ENCODE results near the gene RBFOX2. TPM values are rescaled to one million over a fixed set of nuclear protein-coding genes. Genes with fewer than 3 reads are reported as not detected.

Gene RBFOX2
- polyA plus RNA-seq, 1 donor, result 67.0 TPM

DNA sequence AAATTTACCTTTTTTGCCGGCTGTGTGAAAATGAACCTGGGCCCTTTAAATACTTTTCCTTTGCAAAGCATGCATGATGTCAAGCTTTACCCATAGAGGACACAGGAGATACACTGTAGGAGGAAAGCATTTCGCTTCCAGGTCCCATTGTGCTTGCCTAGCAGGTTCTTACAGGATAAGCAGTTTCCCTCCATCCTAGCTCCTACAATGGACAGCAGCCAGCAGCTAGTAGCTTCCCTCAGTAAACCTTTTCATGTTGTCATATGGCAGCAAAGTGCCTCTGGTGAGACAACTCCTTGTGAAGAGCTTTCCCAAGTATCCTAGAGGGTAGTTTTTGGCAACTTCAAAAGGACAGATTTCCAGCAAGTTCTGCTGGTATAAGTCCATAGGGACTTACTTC lies 78.4 kb downstream of the RBFOX2 start:
- no peaks in the 10 kb centered on the region for H3K9me3 ChIP-seq (ENCODE audit: control insufficient read depth, low read depth, low read length)
- H3K36me3 ChIP-seq (ENCODE audit: control insufficient read depth, insufficient read depth, low read length), result no peaks in the 10 kb centered on the region
- DNase-seq, result no peak
- no peak overlapping the region for H3K4me3 ChIP-seq (ENCODE audit: low read length)
- WGBS (ENCODE audit: insufficient coverage, low lambda C conversion rate), result no CpG with 5 or more reads among the region's 2 CpGs
- H3K4me1 ChIP-seq (ENCODE audit: control insufficient read depth, insufficient read depth, low read length), result no peaks in the 10 kb centered on the region
- no peak overlapping the region for H3K27ac ChIP-seq (ENCODE audit: low read length)
- no peaks in the 10 kb centered on the region for H3K27me3 ChIP-seq (ENCODE audit: control insufficient read depth, insufficient read depth, low read length)

DNA sequence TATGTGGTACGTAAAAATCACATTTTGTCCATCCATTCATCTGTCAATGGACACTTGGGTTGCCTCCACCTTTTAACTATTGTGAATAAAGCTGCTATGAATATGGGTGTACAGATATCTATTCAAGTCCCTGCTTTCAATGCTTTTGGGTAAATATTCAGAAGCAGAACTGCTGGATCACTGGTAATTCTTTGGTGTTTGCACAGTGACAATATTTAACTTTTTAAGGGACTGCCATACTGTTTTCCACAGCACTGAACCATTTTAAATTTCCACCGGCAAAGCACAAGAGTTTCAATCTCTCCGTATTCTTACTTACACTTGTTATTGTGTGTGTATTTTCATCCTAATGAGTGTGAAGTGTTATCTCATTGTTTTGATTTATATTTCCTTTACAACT lies 79.4 kb downstream of the RBFOX2 start:
- DNase-seq, result no peak
- Histone ChIP-seq H3K9me3 (ENCODE audit: control insufficient read depth, low read depth, low read length) (no peaks in the 10 kb centered on the region), H3K36me3 (ENCODE audit: control insufficient read depth, insufficient read depth, low read length) (no peaks in the 10 kb centered on the region), H3K4me1 (ENCODE audit: control insufficient read depth, insufficient read depth, low read length) (no peaks in the 10 kb centered on the region), H3K27me3 (ENCODE audit: control insufficient read depth, insufficient read depth, low read length) (no peaks in the 10 kb centered on the region), H3K27ac (ENCODE audit: low read length) (no peak overlapping the region), H3K4me3 (ENCODE audit: low read length) (no peak overlapping the region)
- 70% methylated on average over 2 of the region's 3 CpGs for WGBS (ENCODE audit: insufficient coverage, low lambda C conversion rate)

- no peaks in the 10 kb centered on the region for H3K4me1 ChIP-seq (ENCODE audit: control insufficient read depth, insufficient read depth, low read length)
- H3K4me3 ChIP-seq (ENCODE audit: low read length), result no peak overlapping the region
- no peaks in the 10 kb centered on the region for H3K9me3 ChIP-seq (ENCODE audit: control insufficient read depth, low read depth, low read length)
- WGBS (ENCODE audit: insufficient coverage, low lambda C conversion rate), result 100% methylated on average over 2 of the region's 5 CpGs
- no peaks in the 10 kb centered on the region for H3K36me3 ChIP-seq (ENCODE audit: control insufficient read depth, insufficient read depth, low read length)
- H3K27ac ChIP-seq (ENCODE audit: low read length), result no peak overlapping the region
- no peaks in the 10 kb centered on the region for H3K27me3 ChIP-seq (ENCODE audit: control insufficient read depth, insufficient read depth, low read length)
- DNase-seq, result no peak
Measured at GRCh38 chr22:35947794-35948425, 80.7 kb downstream of the RBFOX2 start.

GRCh38 chr22:35944458-35944857 lies 84.2 kb downstream of the RBFOX2 start:
- H3K9me3 ChIP-seq (ENCODE audit: control insufficient read depth, low read depth, low read length), result no peaks in the 10 kb centered on the region
- no peak overlapping the region for H3K4me3 ChIP-seq (ENCODE audit: low read length)
- H3K4me1 ChIP-seq (ENCODE audit: control insufficient read depth, insufficient read depth, low read length), result no peaks in the 10 kb centered on the region
- 80% methylated on average over 1 of the region's 6 CpGs for WGBS (ENCODE audit: insufficient coverage, low lambda C conversion rate)
- H3K36me3 ChIP-seq (ENCODE audit: control insufficient read depth, insufficient read depth, low read length), result no peaks in the 10 kb centered on the region
- DNase-seq, result no peak
- no peaks in the 10 kb centered on the region for H3K27me3 ChIP-seq (ENCODE audit: control insufficient read depth, insufficient read depth, low read length)
- H3K27ac ChIP-seq (ENCODE audit: low read length), result no peak overlapping the region

DNA sequence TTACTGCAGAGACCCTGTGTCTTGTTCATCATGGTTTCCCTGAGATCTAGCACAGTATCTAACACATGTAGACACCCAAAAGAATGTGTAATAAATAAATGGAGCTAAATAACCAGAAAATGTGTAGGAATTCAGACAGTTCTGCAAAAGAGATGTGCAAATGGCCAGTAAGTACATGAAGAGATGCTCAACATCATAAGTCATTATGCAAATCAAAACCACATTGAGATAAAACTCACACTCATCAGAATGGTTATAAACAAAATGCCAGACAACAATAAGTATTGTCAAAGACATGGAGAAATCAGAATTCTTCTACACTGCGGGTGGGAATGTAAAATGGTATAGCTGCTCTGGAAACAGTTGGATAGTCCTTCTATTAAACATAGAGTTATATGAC lies 88.5 kb downstream of the RBFOX2 start:
- no peaks in the 10 kb centered on the region for H3K27me3 ChIP-seq (ENCODE audit: control insufficient read depth, insufficient read depth, low read length)
- H3K9me3 ChIP-seq (ENCODE audit: control insufficient read depth, low read depth, low read length), result no peaks in the 10 kb centered on the region
- WGBS (ENCODE audit: insufficient coverage, low lambda C conversion rate), result no CpG with 5 or more reads among the region's 1 CpG
- DNase-seq, result no peak
- H3K36me3 ChIP-seq (ENCODE audit: control insufficient read depth, insufficient read depth, low read length), result peaks cover 3% of the 10 kb centered on the region
- H3K4me3 ChIP-seq (ENCODE audit: low read length), result no peak overlapping the region
- no peak overlapping the region for H3K27ac ChIP-seq (ENCODE audit: low read length)
- no peaks in the 10 kb centered on the region for H3K4me1 ChIP-seq (ENCODE audit: control insufficient read depth, insufficient read depth, low read length)

- no CpG with 5 or more reads among the region's 1 CpG for WGBS (ENCODE audit: insufficient coverage, low lambda C conversion rate)
Measured at GRCh38 chr22:35938226-35938625, 90.4 kb downstream of the RBFOX2 start.

DNA sequence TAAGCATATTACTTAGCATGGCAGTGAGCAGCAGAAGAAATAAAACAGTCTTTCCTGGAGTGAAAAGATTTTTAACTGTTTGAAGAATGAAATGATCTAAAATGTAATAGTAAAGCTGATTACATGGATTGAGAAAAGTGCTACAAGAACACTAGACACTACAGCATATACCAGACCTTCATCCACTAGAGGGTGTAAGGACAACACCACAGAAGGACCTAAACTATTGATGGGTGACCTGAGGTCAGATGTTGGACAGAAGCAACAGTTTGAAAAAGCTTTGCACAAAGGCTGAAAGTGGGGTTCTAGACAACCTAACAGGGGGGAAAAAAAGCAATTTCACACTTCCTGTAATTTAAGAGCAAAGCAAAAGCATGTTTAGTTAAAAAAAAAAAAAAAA lies 97.7 kb downstream of the RBFOX2 start:
- Histone ChIP-seq H3K4me3 (ENCODE audit: low read length) (no peak overlapping the region), H3K4me1 (ENCODE audit: control insufficient read depth, insufficient read depth, low read length) (no peaks in the 10 kb centered on the region), H3K27me3 (ENCODE audit: control insufficient read depth, insufficient read depth, low read length) (no peaks in the 10 kb centered on the region), H3K27ac (ENCODE audit: low read length) (no peak overlapping the region), H3K36me3 (ENCODE audit: control insufficient read depth, insufficient read depth, low read length) (peaks cover 3% of the 10 kb centered on the region), H3K9me3 (ENCODE audit: control insufficient read depth, low read depth, low read length) (no peaks in the 10 kb centered on the region)
- peak; percentile 55 to 64 for DNase-seq

More at GRCh38 chr22:35938226-35938625, 90.4 kb downstream of the RBFOX2 start:
- H3K4me1 ChIP-seq (ENCODE audit: control insufficient read depth, insufficient read depth, low read length), result no peaks in the 10 kb centered on the region
- no peaks in the 10 kb centered on the region for H3K27me3 ChIP-seq (ENCODE audit: control insufficient read depth, insufficient read depth, low read length)
- no peak overlapping the region for H3K27ac ChIP-seq (ENCODE audit: low read length)
- H3K36me3 ChIP-seq (ENCODE audit: control insufficient read depth, insufficient read depth, low read length), result peaks cover 3% of the 10 kb centered on the region
- H3K9me3 ChIP-seq (ENCODE audit: control insufficient read depth, low read depth, low read length), result no peaks in the 10 kb centered on the region
- H3K4me3 ChIP-seq (ENCODE audit: low read length), result no peak overlapping the region
- no peak for DNase-seq

- Histone ChIP-seq H3K4me3 (ENCODE audit: low read length) (no peak overlapping the region), H3K27ac (ENCODE audit: low read length) (no peak overlapping the region), H3K9me3 (ENCODE audit: control insufficient read depth, low read depth, low read length) (no peaks in the 10 kb centered on the region), H3K27me3 (ENCODE audit: control insufficient read depth, insufficient read depth, low read length) (no peaks in the 10 kb centered on the region), H3K4me1 (ENCODE audit: control insufficient read depth, insufficient read depth, low read length) (no peaks in the 10 kb centered on the region), H3K36me3 (ENCODE audit: control insufficient read depth, insufficient read depth, low read length) (no peaks in the 10 kb centered on the region)
- 60% methylated on average over 1 of the region's 3 CpGs for WGBS (ENCODE audit: insufficient coverage, low lambda C conversion rate)
- DNase-seq, result no peak
Measured at GRCh38 chr22:35928285-35928798, 100.3 kb downstream of the RBFOX2 start.

DNA sequence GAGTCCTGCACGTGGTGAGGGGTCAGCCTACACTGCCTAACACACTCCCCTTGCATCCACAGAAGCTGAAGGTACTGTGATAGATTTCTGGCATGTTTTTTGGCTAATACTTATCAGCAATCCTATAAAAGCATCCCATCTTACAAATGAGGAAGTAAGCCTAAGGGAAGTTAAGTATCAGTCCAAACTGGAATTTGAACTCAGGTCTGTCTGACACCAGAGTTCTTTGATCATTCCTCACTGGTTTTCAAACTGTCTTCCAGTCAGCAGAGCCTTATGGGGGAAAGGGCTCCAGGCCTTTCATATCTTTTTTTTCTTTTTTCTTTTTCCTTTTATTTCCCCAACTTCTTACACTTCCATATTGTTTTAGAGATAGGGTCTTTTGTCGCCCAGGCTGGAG lies 105.6 kb downstream of the RBFOX2 start:
- H3K9me3 ChIP-seq (ENCODE audit: control insufficient read depth, low read depth, low read length), result no peaks in the 10 kb centered on the region
- no peaks in the 10 kb centered on the region for H3K27me3 ChIP-seq (ENCODE audit: control insufficient read depth, insufficient read depth, low read length)
- H3K36me3 ChIP-seq (ENCODE audit: control insufficient read depth, insufficient read depth, low read length), result no peaks in the 10 kb centered on the region
- no peak overlapping the region for H3K4me3 ChIP-seq (ENCODE audit: low read length)
- WGBS (ENCODE audit: insufficient coverage, low lambda C conversion rate), result no CpG with 5 or more reads among the region's 2 CpGs
- H3K4me1 ChIP-seq (ENCODE audit: control insufficient read depth, insufficient read depth, low read length), result peaks cover 8% of the 10 kb centered on the region
- peak in 1 of 2 donors; percentile 45 for DNase-seq
- peak overlapping the region; percentile 52 for H3K27ac ChIP-seq (ENCODE audit: low read length)

- H3K4me1 ChIP-seq (ENCODE audit: control insufficient read depth, insufficient read depth, low read length), result peaks cover 8% of the 10 kb centered on the region
- H3K27ac ChIP-seq (ENCODE audit: low read length), result peak overlapping the region; percentile 52
- H3K27me3 ChIP-seq (ENCODE audit: control insufficient read depth, insufficient read depth, low read length), result no peaks in the 10 kb centered on the region
- H3K4me3 ChIP-seq (ENCODE audit: low read length), result no peak overlapping the region
- DNase-seq, result peak; percentile 76 to 88
- H3K36me3 ChIP-seq (ENCODE audit: control insufficient read depth, insufficient read depth, low read length), result no peaks in the 10 kb centered on the region
- H3K9me3 ChIP-seq (ENCODE audit: control insufficient read depth, low read depth, low read length), result no peaks in the 10 kb centered on the region
Measured at GRCh38 chr22:35921777-35922176, 106.8 kb downstream of the RBFOX2 start.

GRCh38 chr22:35921044-35921443 lies 107.6 kb downstream of the RBFOX2 start:
- Histone ChIP-seq H3K4me1 (ENCODE audit: control insufficient read depth, insufficient read depth, low read length) (peaks cover 8% of the 10 kb centered on the region), H3K9me3 (ENCODE audit: control insufficient read depth, low read depth, low read length) (no peaks in the 10 kb centered on the region), H3K27me3 (ENCODE audit: control insufficient read depth, insufficient read depth, low read length) (no peaks in the 10 kb centered on the region), H3K27ac (ENCODE audit: low read length) (no peak overlapping the region), H3K4me3 (ENCODE audit: low read length) (no peak overlapping the region), H3K36me3 (ENCODE audit: control insufficient read depth, insufficient read depth, low read length) (no peaks in the 10 kb centered on the region)
- 100% methylated on average over 1 of the region's 2 CpGs for WGBS (ENCODE audit: insufficient coverage, low lambda C conversion rate)
- no peak for DNase-seq

Data from large intestine (tissue), 3 donors.